Cardiac fibroblast (primary cell): ENCODE measurements around the gene ZXDC.
A peak's percentile ranks its signal among the peaks of the same experiment; 100 is the strongest.

Experiments
- DNase-seq, 2 donors: peaks; one replicate each; pipeline versions ENCODE4 v3.0.0 to v3.0.0-alpha.2; 2010; ENCODE audit warnings: low read depth in 2 of 2
- H3K4me3 ChIP-seq, 2 donors: replicated peaks in 1 of 2; 1 replicate in 1 of 2; 2 replicates in 1 of 2; pipeline ENCODE4 v1.5.1; 2011; ENCODE audit warnings: low read depth in 2 of 2, low read length in 2 of 2, mild to moderate bottlenecking in 2 of 2, moderate library complexity in 1 of 2
- TF ChIP-seq, protein P1 (sequence below): IDR thresholded peaks from one replicate; pipeline ENCODE4 v1.5.1; 2011; ENCODE audit warnings: low read depth, mild to moderate bottlenecking, low read length, inconsistent platforms

Gene ZXDC

GRCh38 chr3:126480206-126480605 lies 4.5 kb upstream of the ZXDC start:
- no peak overlapping the region for H3K4me3 ChIP-seq
- DNase-seq, result no peak
- TF ChIP-seq, protein P1, sequence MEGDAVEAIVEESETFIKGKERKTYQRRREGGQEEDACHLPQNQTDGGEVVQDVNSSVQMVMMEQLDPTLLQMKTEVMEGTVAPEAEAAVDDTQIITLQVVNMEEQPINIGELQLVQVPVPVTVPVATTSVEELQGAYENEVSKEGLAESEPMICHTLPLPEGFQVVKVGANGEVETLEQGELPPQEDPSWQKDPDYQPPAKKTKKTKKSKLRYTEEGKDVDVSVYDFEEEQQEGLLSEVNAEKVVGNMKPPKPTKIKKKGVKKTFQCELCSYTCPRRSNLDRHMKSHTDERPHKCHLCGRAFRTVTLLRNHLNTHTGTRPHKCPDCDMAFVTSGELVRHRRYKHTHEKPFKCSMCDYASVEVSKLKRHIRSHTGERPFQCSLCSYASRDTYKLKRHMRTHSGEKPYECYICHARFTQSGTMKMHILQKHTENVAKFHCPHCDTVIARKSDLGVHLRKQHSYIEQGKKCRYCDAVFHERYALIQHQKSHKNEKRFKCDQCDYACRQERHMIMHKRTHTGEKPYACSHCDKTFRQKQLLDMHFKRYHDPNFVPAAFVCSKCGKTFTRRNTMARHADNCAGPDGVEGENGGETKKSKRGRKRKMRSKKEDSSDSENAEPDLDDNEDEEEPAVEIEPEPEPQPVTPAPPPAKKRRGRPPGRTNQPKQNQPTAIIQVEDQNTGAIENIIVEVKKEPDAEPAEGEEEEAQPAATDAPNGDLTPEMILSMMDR, result no peak

GRCh38 chr3:126479642-126480041 lies 4.0 kb upstream of the ZXDC start:
- DNase-seq, result no peak
- H3K4me3 ChIP-seq, result no peak overlapping the region
- TF ChIP-seq, protein P1, result no peak

- H3K4me3 ChIP-seq, result no peak overlapping the region
- TF ChIP-seq, protein P1, result no peak
- DNase-seq, result no peak
These were observed 3.1 kb upstream of the ZXDC start for GRCh38 chr3:126478581-126479310.

- DNase-seq, result no peak
- H3K4me3 ChIP-seq, result no peak overlapping the region
- TF ChIP-seq, protein P1, result no peak
These were observed 1.3 kb upstream of the ZXDC start for GRCh38 chr3:126477061-126477380.

DNA sequence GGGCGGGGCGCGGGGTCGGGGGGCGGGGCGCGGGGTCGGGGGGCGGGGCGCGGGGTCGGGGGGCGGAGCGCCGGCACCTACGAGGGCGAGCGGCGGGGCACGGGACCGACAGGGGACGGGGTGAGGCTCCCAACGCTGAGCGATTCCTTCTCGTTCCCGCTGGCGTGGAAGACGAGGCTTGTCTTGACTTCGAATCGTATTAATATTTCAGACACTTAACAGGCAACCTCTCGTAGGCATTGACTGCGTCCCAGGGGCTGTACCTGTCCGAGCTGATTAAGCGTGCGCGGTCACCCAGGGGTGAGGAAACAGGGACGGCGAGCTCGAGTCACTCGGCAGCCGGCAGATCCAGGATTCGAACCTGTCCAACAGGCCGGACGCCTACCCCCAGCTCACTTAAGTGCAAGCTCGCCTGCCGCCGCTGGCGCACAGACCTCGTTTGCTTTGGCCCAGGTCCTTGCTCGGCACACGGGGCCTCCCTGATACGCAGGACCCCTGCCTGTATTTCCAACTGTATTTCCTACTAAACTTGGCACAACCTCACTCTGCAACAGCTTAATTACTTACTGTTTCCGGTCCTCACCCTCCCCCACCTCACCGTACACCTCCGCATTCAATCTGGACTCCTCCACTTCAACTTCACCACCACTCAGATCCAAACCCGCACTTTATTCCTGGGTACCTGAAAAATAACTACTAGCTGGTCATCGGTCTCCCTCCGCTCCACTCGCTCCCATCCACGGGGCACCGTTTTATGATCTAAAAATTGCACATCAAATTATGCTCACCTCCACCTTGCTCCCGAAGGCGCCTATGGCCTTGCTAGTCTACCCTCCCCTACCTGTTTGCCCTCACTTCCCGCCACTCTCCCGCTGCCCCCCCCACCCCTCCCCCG lies 722 bp upstream of the ZXDC start:
- TF ChIP-seq, protein P1, result no peak
- peak overlapping the region; percentile 64 to 66 for H3K4me3 ChIP-seq
- peak; percentile 44 to 57 for DNase-seq

DNA sequence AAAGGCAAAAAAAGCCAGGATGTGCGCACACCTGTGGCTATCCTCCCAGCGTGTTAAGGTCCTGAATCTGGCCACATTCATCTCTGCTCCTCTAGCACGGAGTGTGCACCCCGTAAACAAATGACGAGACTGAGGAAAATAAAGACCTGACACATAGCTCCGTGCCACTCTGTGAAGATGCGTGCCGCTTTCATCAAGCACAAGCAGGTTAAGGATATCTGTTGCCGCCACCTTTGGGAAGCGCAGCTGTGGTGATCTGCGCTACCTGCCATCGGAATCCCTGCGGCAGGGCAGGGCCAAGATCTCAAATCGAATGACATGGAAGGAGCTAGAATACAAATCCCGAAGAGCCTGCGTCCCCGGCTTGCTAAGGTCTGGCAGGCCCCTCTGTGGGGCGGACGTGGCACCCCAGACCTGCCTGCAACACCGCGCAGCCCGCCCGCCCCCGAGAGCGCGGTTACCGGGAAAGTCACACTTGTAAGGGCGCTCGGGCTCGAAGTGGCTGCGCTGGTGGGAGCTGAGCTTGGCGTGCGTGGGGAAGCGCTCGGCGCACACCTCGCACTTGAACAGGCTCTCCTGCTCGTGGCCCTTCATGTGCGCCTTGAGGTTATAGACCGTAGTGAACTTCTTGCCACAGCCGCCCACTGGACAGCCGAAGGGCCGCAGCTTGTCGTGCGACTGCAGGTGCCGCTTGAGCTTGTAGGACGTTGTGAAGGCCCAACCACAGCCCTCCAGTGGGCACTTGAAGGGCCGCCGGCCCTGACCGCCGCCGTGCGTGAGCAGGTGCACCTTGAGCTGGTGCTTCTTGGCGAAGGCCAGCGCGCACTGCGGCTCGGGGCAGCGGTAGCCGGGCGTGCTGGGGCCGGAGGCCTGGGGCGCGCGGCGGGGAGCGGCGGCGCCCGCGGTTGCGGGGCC lies 936 bp downstream of the ZXDC start:
- DNase-seq, result peak; percentile 40 to 56
- TF ChIP-seq, protein P1, result peak; percentile 6
- peak overlapping the region; percentile 74 to 78 for H3K4me3 ChIP-seq
